CD14-positive monocyte (primary cell): Measurements from ENCODE around the gene PLEKHA8. TPM values are rescaled to one million over a fixed set of nuclear protein-coding genes. Genes with fewer than 3 reads are reported as not detected.

Experiments
- DNase-seq, 3 donors: peaks; one replicate each; pipeline ENCODE4 v3.0.0-alpha.2; 2011 to 2022
- H2AFZ ChIP-seq: 2 replicates; pipeline ENCODE4 v1.6.0; 2012; ENCODE audit warnings: mild to moderate bottlenecking, low read depth, low read length, inconsistent platforms; ENCODE audit not compliant: insufficient read depth, poor library complexity, severe bottlenecking
- H3K27ac ChIP-seq, 2 donors: 1 replicate in 1 of 2; 2 replicates in 1 of 2; pipeline ENCODE4 v1.5.1; 2012 to 2013; ENCODE audit warnings: low read length in 2 of 2, control low read depth in 1 of 2, inconsistent platforms in 1 of 2, low read depth in 1 of 2, mild to moderate bottlenecking in 1 of 2
- H3K27me3 ChIP-seq, 2 donors: one replicate each; pipeline versions ENCODE4 v1.6.0 to v1.6.1; 2011 to 2013; ENCODE audit warnings: low read length in 2 of 2; ENCODE audit not compliant: control insufficient read depth in 2 of 2, insufficient read depth in 2 of 2
- H3K36me3 ChIP-seq, 2 donors: replicated peaks in 1 of 2; 1 replicate in 1 of 2; 2 replicates in 1 of 2; pipeline versions ENCODE4 v1.5.1 to v1.6.1; 2012 to 2013; ENCODE audit warnings: low read length in 2 of 2, control low read depth in 1 of 2, inconsistent platforms in 1 of 2, mild to moderate bottlenecking in 1 of 2; ENCODE audit not compliant: insufficient read depth in 2 of 2, control insufficient read depth in 1 of 2
- H3K4me1 ChIP-seq, 2 donors: 1 replicate in 1 of 2; 2 replicates in 1 of 2; pipeline versions ENCODE4 v1.5.1 to v1.6.1; 2012 to 2013; ENCODE audit warnings: low read length in 2 of 2, control low read depth in 1 of 2, inconsistent platforms in 1 of 2, mild to moderate bottlenecking in 1 of 2, moderate library complexity in 1 of 2; ENCODE audit not compliant: insufficient read depth in 2 of 2, control insufficient read depth in 1 of 2
- H3K4me2 ChIP-seq: replicated peaks from 2 replicates; pipeline ENCODE3; 2012; ENCODE audit warnings: low read length, moderate library complexity, mild to moderate bottlenecking; ENCODE audit not compliant: poor library complexity, severe bottlenecking; ENCODE audit errors: extremely low read depth
- H3K4me3 ChIP-seq, 3 experiments: fragments of 200-600 bp in 1 of 3; sonication (generic) in 1 of 3; replicated peaks in 1 of 3; 1 replicate in 2 of 3; 2 replicates in 1 of 3; pipeline ENCODE4 v1.5.1; 2011 to 2013; ENCODE audit warnings: low read length in 3 of 3, mild to moderate bottlenecking in 3 of 3, control low read depth in 2 of 3, low read depth in 2 of 3, inconsistent platforms in 1 of 3, moderate library complexity in 1 of 3
- H3K79me2 ChIP-seq: 2 replicates; pipeline ENCODE4 v1.6.0; 2012; ENCODE audit warnings: mild to moderate bottlenecking, control low read depth, inconsistent platforms, low read length, moderate library complexity; ENCODE audit not compliant: insufficient read depth
- H3K9ac ChIP-seq: 2 replicates; pipeline ENCODE4 v1.6.0; 2017; ENCODE audit warnings: low read length, mild to moderate bottlenecking; ENCODE audit not compliant: insufficient read depth, poor library complexity, severe bottlenecking
- H3K9me3 ChIP-seq, 2 donors: replicated peaks in 1 of 2; 1 replicate in 1 of 2; 2 replicates in 1 of 2; pipeline versions ENCODE4 v1.5.1 to v1.6.1; 2012 to 2013; ENCODE audit warnings: low read length in 2 of 2, control low read depth in 1 of 2; ENCODE audit not compliant: control insufficient read depth in 1 of 2, insufficient read depth in 1 of 2
- H4K20me1 ChIP-seq: 2 replicates; pipeline ENCODE4 v1.6.0; 2012; ENCODE audit warnings: mild to moderate bottlenecking, low read length, control low read depth, moderate library complexity; ENCODE audit not compliant: insufficient read depth
- H3K27ac Mint-ChIP-seq, 7 donors: one replicate each; pipeline ENCODE4 v1.8.0; 2020; ENCODE audit warnings: mild to moderate bottlenecking in 7 of 7, mixed read lengths in 7 of 7, moderate library complexity in 6 of 7, inconsistent platforms in 2 of 7
- H3K27me3 Mint-ChIP-seq, 3 donors: one replicate each; pipeline ENCODE4 v1.8.0; 2021 to 2022; ENCODE audit warnings: low read depth in 3 of 3, mild to moderate bottlenecking in 3 of 3, mixed read lengths in 3 of 3, moderate library complexity in 3 of 3, inconsistent platforms in 1 of 3
- H3K36me3 Mint-ChIP-seq, 2 donors: one replicate each; pipeline ENCODE4 v1.8.0; 2020; ENCODE audit warnings: mixed read lengths in 2 of 2, inconsistent platforms in 1 of 2, mild to moderate bottlenecking in 1 of 2
- H3K4me1 Mint-ChIP-seq: one replicate; pipeline ENCODE4 v1.8.0; 2020; ENCODE audit warnings: mild to moderate bottlenecking, mixed read lengths
- H3K4me3 Mint-ChIP-seq, 2 donors: one replicate each; pipeline ENCODE4 v1.8.0; 2020; ENCODE audit warnings: mild to moderate bottlenecking in 2 of 2, mixed read lengths in 2 of 2, moderate library complexity in 1 of 2
- H3K9me3 Mint-ChIP-seq, 7 donors: one replicate each; pipeline ENCODE4 v1.8.0; 2020 to 2022; ENCODE audit warnings: mixed read lengths in 7 of 7, mild to moderate bottlenecking in 6 of 7, moderate library complexity in 6 of 7, inconsistent platforms in 2 of 7
- WGBS: methylation state at CpG from one replicate; pipeline ENCODE4 v1.1.5; 2013; ENCODE audit warnings: missing lambda C conversion rate; ENCODE audit not compliant: insufficient coverage; 5-methylcytosine and 5-hydroxymethylcytosine counted together
- intact Hi-C, 2 donors: fragments of 100-400 bp; cut with micrococcal nuclease; formaldehyde crosslinking; loops; one replicate each; pipeline versions ENCODE4 v1.15.0 to v1.15.1; 2023
- polyA plus RNA-seq, 3 donors: library from polyadenylated mRNA; depleted of rRNA in 1 of 3; unstranded in 2 of 3; stranded (reverse) in 1 of 3; fragments of 300-500 nt in 2 of 3; fragments of >200 nt in 1 of 3; fragmentation: Illumina TruSeq in 2 of 3; gene quantifications; 1 replicate in 2 of 3; 2 replicates in 1 of 3; pipeline ENCODE4 v1.2.3, GENCODE V29; 2012 to 2021
- TF ChIP-seq, protein P1 (sequence below): fragments of 200-600 bp; IDR thresholded peaks from one replicate; pipeline ENCODE4 v1.8.0; 2022; ENCODE audit warnings: antibody characterized with exemption, mild to moderate bottlenecking

Gene PLEKHA8
- polyA plus RNA-seq, 3 donors, result 2.4 to 2.7 (median 2.6) TPM

DNA sequence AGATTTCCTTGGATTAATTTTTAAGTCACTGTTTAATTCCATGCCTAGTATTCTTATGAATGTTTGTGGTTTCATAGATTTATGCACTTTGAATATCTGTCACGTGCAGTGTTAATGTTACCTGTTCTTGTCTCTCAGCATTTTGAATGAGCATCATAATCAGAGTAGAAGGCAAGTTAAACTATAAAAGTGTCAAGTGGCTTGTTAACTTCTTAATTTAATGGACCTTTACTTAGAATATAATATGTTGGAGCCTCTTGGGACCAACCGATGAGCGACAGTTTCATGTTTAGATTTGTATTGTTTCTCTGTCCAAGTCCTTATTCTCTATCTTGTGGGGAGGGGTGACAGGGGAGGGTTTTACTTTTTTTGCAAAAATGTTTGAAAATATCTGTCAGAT, 56.0 kb downstream of the PLEKHA8 start:
- no peak overlapping the region for H3K9ac ChIP-seq
- DNase-seq, result no peak
- no peak overlapping the region for H3K4me3 ChIP-seq
- no peaks in the 10 kb centered on the region for H3K27me3 Mint-ChIP-seq
- H3K27ac Mint-ChIP-seq, result no peak overlapping the region
- H3K4me2 ChIP-seq, result no peak overlapping the region
- peaks cover 0 to 15% of the 10 kb centered on the region in 2 donors for H3K36me3 ChIP-seq
- H4K20me1 ChIP-seq, result no peaks in the 10 kb centered on the region
- no peaks in the 10 kb centered on the region for H3K79me2 ChIP-seq
- H3K4me1 Mint-ChIP-seq, result peaks cover 7% of the 10 kb centered on the region
- H3K27ac ChIP-seq, result no peak overlapping the region
- no CpG with 5 or more reads among the region's 3 CpGs for WGBS
- TF ChIP-seq, protein P1, sequence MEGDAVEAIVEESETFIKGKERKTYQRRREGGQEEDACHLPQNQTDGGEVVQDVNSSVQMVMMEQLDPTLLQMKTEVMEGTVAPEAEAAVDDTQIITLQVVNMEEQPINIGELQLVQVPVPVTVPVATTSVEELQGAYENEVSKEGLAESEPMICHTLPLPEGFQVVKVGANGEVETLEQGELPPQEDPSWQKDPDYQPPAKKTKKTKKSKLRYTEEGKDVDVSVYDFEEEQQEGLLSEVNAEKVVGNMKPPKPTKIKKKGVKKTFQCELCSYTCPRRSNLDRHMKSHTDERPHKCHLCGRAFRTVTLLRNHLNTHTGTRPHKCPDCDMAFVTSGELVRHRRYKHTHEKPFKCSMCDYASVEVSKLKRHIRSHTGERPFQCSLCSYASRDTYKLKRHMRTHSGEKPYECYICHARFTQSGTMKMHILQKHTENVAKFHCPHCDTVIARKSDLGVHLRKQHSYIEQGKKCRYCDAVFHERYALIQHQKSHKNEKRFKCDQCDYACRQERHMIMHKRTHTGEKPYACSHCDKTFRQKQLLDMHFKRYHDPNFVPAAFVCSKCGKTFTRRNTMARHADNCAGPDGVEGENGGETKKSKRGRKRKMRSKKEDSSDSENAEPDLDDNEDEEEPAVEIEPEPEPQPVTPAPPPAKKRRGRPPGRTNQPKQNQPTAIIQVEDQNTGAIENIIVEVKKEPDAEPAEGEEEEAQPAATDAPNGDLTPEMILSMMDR, result no peak
- H3K4me3 Mint-ChIP-seq, result no peak overlapping the region
- H2AFZ ChIP-seq, result no peak overlapping the region
- H3K9me3 ChIP-seq, result no peaks in the 10 kb centered on the region
- H3K9me3 Mint-ChIP-seq, result no peaks in the 10 kb centered on the region
- H3K4me1 ChIP-seq, result no peaks in the 10 kb centered on the region
- H3K36me3 Mint-ChIP-seq, result peaks cover 2 to 7% of the 10 kb centered on the region in 2 donors
- no peaks in the 10 kb centered on the region for H3K27me3 ChIP-seq
- intact Hi-C loops, result no loop called here

GRCh38 chr7:30086529-30086928, 58.3 kb downstream of the PLEKHA8 start:
- H3K4me3 ChIP-seq, result no peak overlapping the region
- Mint-ChIP-seq H3K27me3 (no peaks in the 10 kb centered on the region), H3K4me1 (peaks cover 7% of the 10 kb centered on the region), H3K4me3 (no peak overlapping the region), H3K9me3 (no peaks in the 10 kb centered on the region), H3K27ac (peak overlapping the region in 1 of 7 donors; percentile 31), H3K36me3 (peaks cover 2% of the 10 kb centered on the region in 2 donors)
- H2AFZ ChIP-seq, result no peak overlapping the region
- intact Hi-C loops, result no loop called here
- H3K4me1 ChIP-seq, result no peaks in the 10 kb centered on the region
- TF ChIP-seq, protein P1, result no peak
- no peak overlapping the region for H3K27ac ChIP-seq
- no peak overlapping the region for H3K4me2 ChIP-seq
- H3K27me3 ChIP-seq, result no peaks in the 10 kb centered on the region
- H3K36me3 ChIP-seq, result peaks cover 0 to 5% of the 10 kb centered on the region in 2 donors
- no peaks in the 10 kb centered on the region for H3K79me2 ChIP-seq
- DNase-seq, result no peak
- H3K9me3 ChIP-seq, result no peaks in the 10 kb centered on the region
- H4K20me1 ChIP-seq, result no peaks in the 10 kb centered on the region
- H3K9ac ChIP-seq, result no peak overlapping the region
